IMR-90 (cell line): ENCODE measurements around the gene CRISPLD2. TPM values are rescaled to one million over a fixed set of nuclear protein-coding genes. Genes with fewer than 3 reads are reported as not detected.
"Not testable (repeated sequence)": the region's sequence is repeated elsewhere in the genome, so short reads cannot be mapped to it uniquely, and the experiment has no call there.

ENCODE experiments used
- ATAC-seq: fragments of 200-7000 bp; cut with Tn5 transposase; 2 replicates; pipeline ENCODE4 v1.9.1; 2020; ENCODE audit warnings: low read depth, mild to moderate bottlenecking, moderate library complexity
- BruUV-seq: library from RNA; stranded (reverse); fragments of 400-500 nt; replicated peaks from 2 replicates; lab custom pipeline; 2021; lab: Mats Ljungman, UMichigan
- CTCF ChIA-PET: fragments of 300-600 bp; formaldehyde crosslinking; extraction: SDS; loops from one replicate; lab custom pipeline; 2021; ENCODE audit warnings: antibody characterized with exemption; lab: Yijun Ruan, JAX
- POLR2A ChIA-PET: fragments of 300-600 bp; sonication (Branson Sonifier 250); formaldehyde crosslinking; loops from one replicate; lab custom pipeline; 2022; ENCODE audit warnings: antibody characterized with exemption; ENCODE audit not compliant: unreplicated experiment; lab: Charles Lee
- DNase-seq: peaks from one replicate; pipeline ENCODE4 v3.0.0; 2013
- H2AFZ ChIP-seq: replicated peaks from 2 replicates; pipeline ENCODE3; 2013; ENCODE audit warnings: low read length, mild to moderate bottlenecking; ENCODE audit not compliant: poor library complexity
- H2AK5ac ChIP-seq: 2 replicates; pipeline ENCODE4 v1.6.1; 2013; ENCODE audit warnings: low read depth, low read length, inconsistent platforms
- H2AK9ac ChIP-seq: replicated peaks from 2 replicates; pipeline ENCODE3; 2013; ENCODE audit warnings: mild to moderate bottlenecking, low read depth, low read length, moderate library complexity; ENCODE audit not compliant: poor library complexity
- H2BK120ac ChIP-seq: 2 replicates; pipeline ENCODE4 v1.6.1; 2013; ENCODE audit warnings: low read depth, low read length, inconsistent platforms
- H2BK15ac ChIP-seq: 3 replicates; pipeline ENCODE4 v1.6.1; 2013; ENCODE audit warnings: low read depth, low read length, inconsistent platforms
- H2BK20ac ChIP-seq: 2 replicates; pipeline ENCODE4 v1.6.1; 2013; ENCODE audit warnings: low read depth, mild to moderate bottlenecking, inconsistent platforms, low read length, moderate library complexity
- H2BK5ac ChIP-seq: 2 replicates; pipeline ENCODE4 v1.6.1; 2013; ENCODE audit warnings: mild to moderate bottlenecking, low read depth, low read length, inconsistent platforms; ENCODE audit not compliant: poor library complexity, severe bottlenecking
- H3K14ac ChIP-seq: replicated peaks from 2 replicates; pipeline ENCODE4 v1.6.1; 2013; ENCODE audit warnings: low read depth, low read length, inconsistent platforms
- H3K18ac ChIP-seq: 2 replicates; pipeline ENCODE4 v1.6.1; 2013; ENCODE audit warnings: low read depth, low read length, control low read depth
- H3K23ac ChIP-seq: 2 replicates; pipeline ENCODE4 v1.6.1; 2013; ENCODE audit warnings: low read depth, low read length, inconsistent platforms
- H3K27ac ChIP-seq: 2 replicates; pipeline ENCODE4 v1.5.1; 2013; ENCODE audit warnings: mild to moderate bottlenecking, control low read depth, low read length; ENCODE audit not compliant: insufficient read depth
- H3K27me3 ChIP-seq: 2 replicates; pipeline ENCODE4 v1.6.1; 2013; ENCODE audit warnings: low read length; ENCODE audit not compliant: control insufficient read depth, insufficient read depth
- H3K36me3 ChIP-seq: 2 replicates; pipeline ENCODE4 v1.6.1; 2013; ENCODE audit warnings: low read length, mixed read lengths; ENCODE audit not compliant: control insufficient read depth, insufficient read depth
- H3K4ac ChIP-seq: 2 replicates; pipeline ENCODE4 v1.6.1; 2013; ENCODE audit warnings: low read depth, low read length, inconsistent platforms
- H3K4me1 ChIP-seq: 2 replicates; pipeline ENCODE4 v1.6.1; 2013; ENCODE audit warnings: low read length, mixed read lengths; ENCODE audit not compliant: control insufficient read depth, insufficient read depth
- H3K4me2 ChIP-seq: 2 replicates; pipeline ENCODE4 v1.6.1; 2013; ENCODE audit warnings: low read depth, mild to moderate bottlenecking, control low read depth, low read length, moderate library complexity
- H3K4me3 ChIP-seq: 2 replicates; pipeline ENCODE4 v1.5.1; 2013; ENCODE audit warnings: low read depth, mild to moderate bottlenecking, control low read depth, low read length, moderate library complexity; ENCODE audit not compliant: insufficient read depth
- H3K56ac ChIP-seq: 2 replicates; pipeline ENCODE4 v1.6.1; 2013; ENCODE audit warnings: low read length, inconsistent platforms; ENCODE audit not compliant: insufficient read depth; ENCODE audit errors: extremely low read depth
- H3K79me1 ChIP-seq, 2 experiments: 2 replicates each; pipeline ENCODE4 v1.6.1; 2013; ENCODE audit warnings: low read length in 2 of 2, inconsistent platforms in 1 of 2, low read depth in 1 of 2
- H3K9ac ChIP-seq: 2 replicates; pipeline ENCODE4 v1.6.1; 2013; ENCODE audit warnings: low read depth, low read length, control low read depth
- H3K9me1 ChIP-seq: 2 replicates; pipeline ENCODE4 v1.6.1; 2013; ENCODE audit warnings: low read length, inconsistent platforms; ENCODE audit not compliant: insufficient read depth
- H3K9me3 ChIP-seq: 2 replicates; pipeline ENCODE4 v1.6.1; 2013; ENCODE audit warnings: low read length; ENCODE audit not compliant: control insufficient read depth, insufficient read depth
- H4K20me1 ChIP-seq: 2 replicates; pipeline ENCODE4 v1.6.1; 2013; ENCODE audit warnings: low read length, inconsistent platforms; ENCODE audit not compliant: insufficient read depth
- H4K5ac ChIP-seq: 2 replicates; pipeline ENCODE4 v1.6.1; 2013; ENCODE audit warnings: mild to moderate bottlenecking, low read depth, low read length, control low read depth
- H4K8ac ChIP-seq, 2 experiments: 2 replicates each; pipeline ENCODE4 v1.6.1; 2013; ENCODE audit warnings: low read depth in 2 of 2, low read length in 2 of 2, control low read depth in 1 of 2, inconsistent platforms in 1 of 2
- H4K91ac ChIP-seq: 2 replicates; pipeline ENCODE4 v1.6.1; 2013; ENCODE audit warnings: low read depth, low read length, inconsistent platforms; ENCODE audit not compliant: insufficient read depth
- CEBPB ChIP-seq: IDR thresholded peaks from 2 replicates; pipeline ENCODE4 v1.6.1; 2012; ENCODE audit warnings: low read depth, low read length, improper control_type of control experiment
- CTCF ChIP-seq: conservative IDR thresholded peaks from 2 replicates; pipeline ENCODE4 v1.5.1; 2012; ENCODE audit warnings: mild to moderate bottlenecking, low read depth, low read length, improper control_type of control experiment
- NFE2L2 ChIP-seq: fragments of 150-350 bp; IDR thresholded peaks from 2 replicates; pipeline ENCODE4 v1.6.1; 2016; ENCODE audit warnings: low read depth, mild to moderate bottlenecking, low read length
- POLR2A ChIP-seq: IDR thresholded peaks from 2 replicates; pipeline ENCODE4 v1.6.1; 2012; ENCODE audit warnings: mild to moderate bottlenecking, low read depth, low read length
- RAD21 ChIP-seq: IDR thresholded peaks from 2 replicates; pipeline ENCODE4 v1.6.1; 2012; ENCODE audit warnings: low read length, improper control_type of control experiment
- RCOR1 ChIP-seq: IDR thresholded peaks from 2 replicates; pipeline ENCODE4 v1.6.1; 2012; ENCODE audit warnings: mild to moderate bottlenecking, low read length, improper control_type of control experiment; ENCODE audit not compliant: insufficient replicate concordance
- WGBS, 2 experiments: methylation state at CpG; one replicate each; pipeline versions ENCODE4 v1.1.5 to v1.1.7; 2013; ENCODE audit warnings: missing lambda C conversion rate in 2 of 2; ENCODE audit not compliant: insufficient read length in 1 of 2; ENCODE audit errors: extremely low coverage in 2 of 2; 5-methylcytosine and 5-hydroxymethylcytosine counted together
- dilution Hi-C: fragments of 300-500 bp; cut with HindIII; formaldehyde crosslinking; loops from one replicate; pipeline ENCODE4 v1.14.3; 2018; ENCODE audit warnings: low sequenced_read_pairs; ENCODE audit not compliant: unreplicated experiment
- in situ Hi-C: fragments of 300-500 bp; cut with MboI; formaldehyde crosslinking; loops from 3 replicates; pipeline ENCODE4 v1.14.3; 2019; ENCODE audit warnings: low sequenced_read_pairs, inconsistent platforms, mixed read lengths
- intact Hi-C: fragments of 100-400 bp; cut with micrococcal nuclease; formaldehyde crosslinking; loops from 2 replicates; pipeline ENCODE4 v1.10.0; 2022
- polyA plus RNA-seq, 3 experiments: library from polyadenylated mRNA; depleted of rRNA; stranded (reverse); fragments of >200 nt; gene quantifications; 2 replicates each; pipeline ENCODE4 v1.2.3, GENCODE V29; 2012; ENCODE audit warnings: low replicate concordance in 1 of 3
- total RNA-seq: library from RNA; depleted of rRNA; stranded (reverse); fragments of >200 nt; gene quantifications from 2 replicates; pipeline ENCODE4 v1.2.3, GENCODE V29; 2012

Gene CRISPLD2
- total and polyA plus RNA-seq, 2 of the 4 experiments (the other 2 are of a cell fraction): 23.1 to 37.5 TPM

- Histone ChIP-seq H3K9ac (no peak overlapping the region), H2AK9ac (no peak overlapping the region), H4K91ac (no peak overlapping the region), H3K4me1 (peaks cover 5% of the 10 kb centered on the region), H3K9me1 (peaks cover 6% of the 10 kb centered on the region; the same call in 1 of the 2 replicates), H3K14ac (no peak overlapping the region), H3K9me3 (peaks cover 5% of the 10 kb centered on the region), H4K5ac (no peak overlapping the region), H3K18ac (no peak overlapping the region), H3K27me3 (no peaks in the 10 kb centered on the region), H2BK120ac (no peak overlapping the region), H4K8ac (no peak overlapping the region), H2AFZ (no peak overlapping the region), H2BK5ac (no peak overlapping the region), H2AK5ac (no peak overlapping the region), H4K20me1 (no peaks in the 10 kb centered on the region), H3K23ac (no peak overlapping the region), H3K4me2 (no peak overlapping the region), H3K36me3 (peaks cover 59% of the 10 kb centered on the region), H3K4me3 (no peak overlapping the region), H3K56ac (no peak overlapping the region), H3K4ac (no peak overlapping the region), H2BK20ac (no peak overlapping the region), H2BK15ac (no peak overlapping the region), H3K27ac (no peak overlapping the region), H3K79me1 (no peaks in the 10 kb centered on the region; a peak in 1 of 4 replicates)
- TF ChIP-seq POLR2A: no peak
- no peak for TF ChIP-seq CEBPB
- TF ChIP-seq CTCF: no peak
- TF ChIP-seq RCOR1: no peak
- no peak for TF ChIP-seq RAD21
- TF ChIP-seq NFE2L2: no peak
- intact Hi-C loops: no loop called here
- ATAC-seq (no peak), DNase-seq (no peak)
- in situ Hi-C loops: no loop called here
- ChIA-PET POLR2A (no interaction called here), CTCF (no interaction called here)
- BruUV-seq: no TSS peak
- 90% methylated on average over 14 of the region's 15 CpGs; no CpG with 5 or more reads in 1 of the 2 experiments for WGBS, 2 experiments
- dilution Hi-C loops: no loop called here
Measured at GRCh38 chr16:84869473-84869845, 49.7 kb downstream of the CRISPLD2 start.

- H3K9ac ChIP-seq, H2AFZ ChIP-seq, H3K4me2 ChIP-seq, BruUV-seq, dilution Hi-C loops, H3K4ac ChIP-seq, H2AK9ac ChIP-seq, H2BK20ac ChIP-seq, H3K9me1 ChIP-seq, H3K4me1 ChIP-seq, H4K20me1 ChIP-seq, H3K9me3 ChIP-seq, H3K4me3 ChIP-seq, intact Hi-C loops, H4K8ac ChIP-seq, DNase-seq, H2BK120ac ChIP-seq, H3K79me1 ChIP-seq, H3K27ac ChIP-seq, H2BK15ac ChIP-seq, H2BK5ac ChIP-seq, ATAC-seq, H2AK5ac ChIP-seq, H3K18ac ChIP-seq, POLR2A ChIA-PET, H3K27me3 ChIP-seq, H3K14ac ChIP-seq, H4K5ac ChIP-seq, H3K56ac ChIP-seq, in situ Hi-C loops, H3K23ac ChIP-seq, H4K91ac ChIP-seq: not testable (repeated sequence)
- CTCF ChIA-PET: interaction anchor here (1.0 kb wide), 1 partner anchor 117 kb away, joined by 3 read pairs; no protein-coding TSS in a partner anchor
- WGBS, 2 experiments: 100% methylated on average over 9 of the region's 17 CpGs; no CpG with 5 or more reads in 1 of the 2 experiments
- peaks cover 57% of the 10 kb centered on the region for H3K36me3 ChIP-seq
Measured at GRCh38 chr16:84872971-84873370, 53.2 kb downstream of the CRISPLD2 start.
